ENCODE measurements around the gene GINS2.

Gene GINS2

DNA sequence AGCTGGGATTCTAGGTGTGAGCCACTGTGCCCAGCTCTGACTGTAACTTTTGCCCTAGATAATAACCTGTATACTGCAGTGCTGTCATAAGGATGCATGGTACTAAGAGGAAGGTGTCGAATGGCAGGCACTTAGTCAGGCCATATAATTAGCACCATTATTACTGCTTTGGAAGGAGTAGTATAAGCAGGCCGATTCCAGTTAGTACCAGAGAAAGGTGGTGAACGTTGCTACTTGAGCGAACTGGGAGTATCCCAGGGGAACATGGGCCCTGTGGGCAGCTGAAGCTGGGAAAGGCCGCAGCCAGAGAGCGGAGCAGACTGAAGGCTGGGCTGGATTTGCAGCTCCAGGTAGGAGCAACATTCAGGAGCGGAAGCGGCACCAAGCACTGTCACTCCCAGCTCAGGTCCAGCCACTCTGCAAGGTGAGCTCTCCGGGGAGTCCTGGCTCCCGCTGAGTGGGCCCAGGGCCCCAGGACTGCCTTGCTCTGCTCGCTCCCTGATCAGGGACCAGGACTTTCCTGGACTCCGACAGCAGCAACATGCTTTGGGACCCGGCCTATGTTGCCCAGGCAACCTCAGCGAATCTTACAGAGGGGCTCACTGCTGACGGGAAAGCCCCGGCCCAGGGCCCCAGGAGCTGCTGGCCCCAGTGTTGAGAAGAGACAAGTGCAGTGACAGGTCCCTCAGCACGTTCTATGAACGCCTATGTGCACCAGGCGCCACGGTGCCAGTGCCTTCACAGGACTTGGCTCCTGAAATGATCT lies 33.6 kb upstream of the GINS2 start:
- no peak for TF ChIP-seq ZFP3 (CRISPR knock-in tag; IDR thresholded peaks at IDR 0.05)
- TF ChIP-seq GLIS3 (CRISPR knock-in tag; IDR thresholded peaks at IDR 0.05), result no peak
- no peak for TF ChIP-seq ZNF70 (CRISPR knock-in tag; IDR thresholded peaks at IDR 0.05)
- TF ChIP-seq, protein P1, sequence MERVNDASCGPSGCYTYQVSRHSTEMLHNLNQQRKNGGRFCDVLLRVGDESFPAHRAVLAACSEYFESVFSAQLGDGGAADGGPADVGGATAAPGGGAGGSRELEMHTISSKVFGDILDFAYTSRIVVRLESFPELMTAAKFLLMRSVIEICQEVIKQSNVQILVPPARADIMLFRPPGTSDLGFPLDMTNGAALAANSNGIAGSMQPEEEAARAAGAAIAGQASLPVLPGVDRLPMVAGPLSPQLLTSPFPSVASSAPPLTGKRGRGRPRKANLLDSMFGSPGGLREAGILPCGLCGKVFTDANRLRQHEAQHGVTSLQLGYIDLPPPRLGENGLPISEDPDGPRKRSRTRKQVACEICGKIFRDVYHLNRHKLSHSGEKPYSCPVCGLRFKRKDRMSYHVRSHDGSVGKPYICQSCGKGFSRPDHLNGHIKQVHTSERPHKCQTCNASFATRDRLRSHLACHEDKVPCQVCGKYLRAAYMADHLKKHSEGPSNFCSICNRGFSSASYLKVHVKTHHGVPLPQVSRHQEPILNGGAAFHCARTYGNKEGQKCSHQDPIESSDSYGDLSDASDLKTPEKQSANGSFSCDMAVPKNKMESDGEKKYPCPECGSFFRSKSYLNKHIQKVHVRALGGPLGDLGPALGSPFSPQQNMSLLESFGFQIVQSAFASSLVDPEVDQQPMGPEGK (CRISPR knock-in tag; IDR thresholded peaks at IDR 0.05; ENCODE audit: borderline replicate concordance), result no peak
- no peak for TF ChIP-seq CSDC2 (CRISPR knock-in tag; IDR thresholded peaks at IDR 0.05)
- TF ChIP-seq, protein P2, sequence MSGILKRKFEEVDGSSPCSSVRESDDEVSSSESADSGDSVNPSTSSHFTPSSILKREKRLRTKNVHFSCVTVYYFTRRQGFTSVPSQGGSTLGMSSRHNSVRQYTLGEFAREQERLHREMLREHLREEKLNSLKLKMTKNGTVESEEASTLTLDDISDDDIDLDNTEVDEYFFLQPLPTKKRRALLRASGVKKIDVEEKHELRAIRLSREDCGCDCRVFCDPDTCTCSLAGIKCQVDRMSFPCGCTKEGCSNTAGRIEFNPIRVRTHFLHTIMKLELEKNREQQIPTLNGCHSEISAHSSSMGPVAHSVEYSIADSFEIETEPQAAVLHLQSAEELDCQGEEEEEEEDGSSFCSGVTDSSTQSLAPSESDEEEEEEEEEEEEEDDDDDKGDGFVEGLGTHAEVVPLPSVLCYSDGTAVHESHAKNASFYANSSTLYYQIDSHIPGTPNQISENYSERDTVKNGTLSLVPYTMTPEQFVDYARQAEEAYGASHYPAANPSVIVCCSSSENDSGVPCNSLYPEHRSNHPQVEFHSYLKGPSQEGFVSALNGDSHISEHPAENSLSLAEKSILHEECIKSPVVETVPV (CRISPR knock-in tag; IDR thresholded peaks at IDR 0.05), result no peak
- no peak for TF ChIP-seq SNAI2 (CRISPR knock-in tag; IDR thresholded peaks at IDR 0.05)
- no peak for TF ChIP-seq ESRRG (CRISPR knock-in tag; IDR thresholded peaks at IDR 0.05)
- no peak for TF ChIP-seq TOX (CRISPR knock-in tag; IDR thresholded peaks at IDR 0.05; ENCODE audit: borderline replicate concordance)
- TF ChIP-seq TCF4 (CRISPR knock-in tag; IDR thresholded peaks at IDR 0.05; ENCODE audit: borderline replicate concordance), result no peak
- no peak for ATAC-seq

DNA sequence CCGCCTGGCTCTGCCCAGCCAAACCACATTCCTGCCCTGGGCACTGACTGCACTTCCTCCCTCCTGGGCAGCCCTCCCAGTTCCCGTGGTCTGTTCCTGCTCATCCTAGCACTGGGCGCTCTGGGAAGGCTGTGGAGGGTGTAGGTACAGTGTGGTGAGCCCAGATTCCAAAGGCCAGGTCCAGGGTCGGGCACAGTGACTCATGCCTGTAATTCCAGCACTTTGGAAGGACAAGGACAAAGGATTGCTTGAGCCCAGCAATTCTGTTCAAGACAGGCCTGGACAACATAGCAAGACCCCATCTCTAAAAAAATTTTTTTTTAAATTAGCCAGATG lies 31.5 kb upstream of the GINS2 start:
- ATAC-seq, result peak; percentile 46
- TF ChIP-seq GLIS3 (CRISPR knock-in tag; IDR thresholded peaks at IDR 0.05), result no peak
- TF ChIP-seq BACH2 (CRISPR knock-in tag; IDR thresholded peaks at IDR 0.05; ENCODE audit: borderline replicate concordance), result no peak
- TF ChIP-seq ZFP3 (CRISPR knock-in tag; IDR thresholded peaks at IDR 0.05), result no peak

DNA sequence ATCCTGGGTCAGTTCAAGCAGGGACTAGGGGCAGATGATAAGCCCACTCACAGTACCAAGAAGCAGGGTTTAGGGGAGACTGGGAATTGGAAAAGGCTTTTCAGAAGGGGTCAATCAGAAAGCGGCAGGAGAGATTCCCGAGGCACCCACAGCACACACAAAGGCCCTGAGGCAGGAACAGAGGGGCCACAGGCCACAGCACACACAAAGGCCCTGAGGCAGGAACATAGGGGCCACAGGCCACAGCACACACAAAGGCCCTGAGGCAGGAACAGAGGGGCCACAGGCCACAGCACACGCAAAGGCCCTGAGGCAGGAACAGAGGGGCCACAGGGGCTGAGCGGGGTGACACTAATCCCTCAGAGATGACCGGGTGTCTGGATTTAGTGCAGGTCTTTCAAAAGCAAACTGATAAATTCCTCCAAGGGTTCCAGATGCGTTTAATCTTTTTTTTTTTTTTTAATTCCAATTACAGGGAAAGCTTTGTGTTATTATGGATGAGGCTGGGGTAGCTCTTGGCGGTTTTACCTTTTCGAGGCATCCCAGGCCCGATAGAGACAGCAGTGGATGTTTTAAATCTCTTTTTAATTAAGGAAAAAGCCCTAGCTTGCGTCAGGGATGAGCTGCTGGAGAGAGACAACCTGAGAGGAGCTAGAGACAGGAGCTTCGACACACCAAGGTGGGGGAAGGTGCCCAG lies 31.0 kb upstream of the GINS2 start:
- ATAC-seq, result no peak
- TF ChIP-seq TOX (CRISPR knock-in tag; IDR thresholded peaks at IDR 0.05; ENCODE audit: borderline replicate concordance), result no peak
- no peak for TF ChIP-seq ISL1 (CRISPR knock-in tag; IDR thresholded peaks at IDR 0.05)
- no peak for TF ChIP-seq PPARA (CRISPR knock-in tag; IDR thresholded peaks at IDR 0.05; ENCODE audit: borderline replicate concordance)
- no peak for TF ChIP-seq RARB (CRISPR knock-in tag; IDR thresholded peaks at IDR 0.05)
- no peak for TF ChIP-seq SNAI2 (CRISPR knock-in tag; IDR thresholded peaks at IDR 0.05)
- TF ChIP-seq BACH2 (CRISPR knock-in tag; IDR thresholded peaks at IDR 0.05; ENCODE audit: borderline replicate concordance), result no peak
- TF ChIP-seq, protein P2 (CRISPR knock-in tag; IDR thresholded peaks at IDR 0.05), result no peak
- TF ChIP-seq, protein P3, sequence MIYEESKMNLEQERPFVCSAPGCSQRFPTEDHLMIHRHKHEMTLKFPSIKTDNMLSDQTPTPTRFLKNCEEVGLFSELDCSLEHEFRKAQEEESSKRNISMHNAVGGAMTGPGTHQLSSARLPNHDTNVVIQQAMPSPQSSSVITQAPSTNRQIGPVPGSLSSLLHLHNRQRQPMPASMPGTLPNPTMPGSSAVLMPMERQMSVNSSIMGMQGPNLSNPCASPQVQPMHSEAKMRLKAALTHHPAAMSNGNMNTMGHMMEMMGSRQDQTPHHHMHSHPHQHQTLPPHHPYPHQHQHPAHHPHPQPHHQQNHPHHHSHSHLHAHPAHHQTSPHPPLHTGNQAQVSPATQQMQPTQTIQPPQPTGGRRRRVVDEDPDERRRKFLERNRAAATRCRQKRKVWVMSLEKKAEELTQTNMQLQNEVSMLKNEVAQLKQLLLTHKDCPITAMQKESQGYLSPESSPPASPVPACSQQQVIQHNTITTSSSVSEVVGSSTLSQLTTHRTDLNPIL (CRISPR knock-in tag; IDR thresholded peaks at IDR 0.05; ENCODE audit: low read depth), result no peak
- TF ChIP-seq, protein P1 (CRISPR knock-in tag; IDR thresholded peaks at IDR 0.05; ENCODE audit: borderline replicate concordance), result no peak
- no peak for TF ChIP-seq ZNF565 (CRISPR knock-in tag; conservative IDR thresholded peaks at IDR 0.05; ENCODE audit: low read depth)
- TF ChIP-seq GLIS3 (CRISPR knock-in tag; IDR thresholded peaks at IDR 0.05), result no peak

DNA sequence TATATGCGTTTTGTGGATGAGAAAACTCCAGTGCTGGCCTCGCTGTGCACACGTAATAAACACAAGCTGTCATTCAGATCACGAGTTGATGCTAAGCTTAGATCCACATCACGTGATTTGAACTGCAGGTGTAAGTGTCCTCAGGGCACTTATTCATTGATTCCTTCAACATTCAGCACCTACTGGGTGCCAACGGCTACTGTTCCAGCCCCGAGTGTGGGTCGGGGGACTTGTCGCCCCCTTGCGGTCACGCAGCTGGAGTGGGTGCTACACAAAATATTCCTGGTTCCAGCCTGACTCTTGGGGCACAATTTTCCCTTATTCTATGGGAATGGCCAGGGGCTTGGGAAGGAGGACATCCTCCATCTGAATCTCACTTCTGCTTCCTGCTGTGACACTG lies 29.9 kb upstream of the GINS2 start:
- TF ChIP-seq, protein P3 (CRISPR knock-in tag; IDR thresholded peaks at IDR 0.05; ENCODE audit: low read depth), result no peak
- TF ChIP-seq RARB (CRISPR knock-in tag; IDR thresholded peaks at IDR 0.05), result no peak
- TF ChIP-seq, protein P1 (CRISPR knock-in tag; IDR thresholded peaks at IDR 0.05; ENCODE audit: borderline replicate concordance), result no peak
- no peak for TF ChIP-seq SNAI2 (CRISPR knock-in tag; IDR thresholded peaks at IDR 0.05)
- TF ChIP-seq GLIS3 (CRISPR knock-in tag; IDR thresholded peaks at IDR 0.05), result no peak
- no peak for TF ChIP-seq OSR1 (CRISPR knock-in tag; IDR thresholded peaks at IDR 0.05)
- TF ChIP-seq TCF4 (CRISPR knock-in tag; IDR thresholded peaks at IDR 0.05; ENCODE audit: borderline replicate concordance), result no peak
- TF ChIP-seq PPARA (CRISPR knock-in tag; IDR thresholded peaks at IDR 0.05; ENCODE audit: borderline replicate concordance), result no peak
- TF ChIP-seq ZFP30 (CRISPR knock-in tag; IDR thresholded peaks at IDR 0.05), result no peak
- TF ChIP-seq ZFP3 (CRISPR knock-in tag; IDR thresholded peaks at IDR 0.05), result no peak
- no peak for TF ChIP-seq TOX (CRISPR knock-in tag; IDR thresholded peaks at IDR 0.05; ENCODE audit: borderline replicate concordance)
- no peak for TF ChIP-seq BACH2 (CRISPR knock-in tag; IDR thresholded peaks at IDR 0.05; ENCODE audit: borderline replicate concordance)
- ATAC-seq, result no peak
